SH-SY5Y (cell line): ENCODE data around the gene THSD7A.

Source experiments
- GATA2 ChIP-seq: IDR thresholded peaks from 2 replicates; pipeline ENCODE4 v1.6.1; 2011; ENCODE audit warnings: mild to moderate bottlenecking, low read depth, low read length
- GATA3 ChIP-seq: IDR thresholded peaks from 2 replicates; pipeline ENCODE4 v1.6.1; 2011; ENCODE audit warnings: low read depth, mild to moderate bottlenecking, low read length, moderate library complexity

- TF ChIP-seq GATA3, result no peak
- TF ChIP-seq GATA2, result no peak
Observed at GRCh38 chr7:11612737-11613136, 219.3 kb downstream of the THSD7A start.
